MM.1S (cell line): ENCODE data around the gene LMF1.

Experiments
- DNase-seq: peaks from one replicate; pipeline ENCODE4 v3.0.0-alpha.2; 2015
- H2AFZ ChIP-seq: fragments of 300-600 bp; sonication (generic); 2 replicates; pipeline ENCODE4 v1.6.0; 2016; ENCODE audit warnings: antibody characterized with exemption, low read length
- H3F3A ChIP-seq: fragments of 300-600 bp; sonication (generic); 2 replicates; pipeline ENCODE4 v1.6.1; 2016; ENCODE audit warnings: mild to moderate bottlenecking, antibody characterized with exemption, low read length, moderate library complexity, mixed read lengths; ENCODE audit not compliant: insufficient read depth
- H3K27ac ChIP-seq: fragments of 300-600 bp; sonication (generic); 2 replicates; pipeline ENCODE4 v1.5.1; 2016; ENCODE audit warnings: mild to moderate bottlenecking, low read length
- H3K27me3 ChIP-seq: fragments of 300-600 bp; sonication (generic); replicated peaks from 2 replicates; pipeline ENCODE4 v1.6.0; 2016; ENCODE audit warnings: low read length; ENCODE audit not compliant: insufficient read depth
- H3K36me3 ChIP-seq: fragments of 300-600 bp; sonication (generic); replicated peaks from 2 replicates; pipeline ENCODE4 v1.6.1; 2016; ENCODE audit warnings: mild to moderate bottlenecking, low read length, mixed read lengths; ENCODE audit not compliant: insufficient read depth
- H3K4me1 ChIP-seq: fragments of 300-600 bp; sonication (generic); 2 replicates; pipeline ENCODE4 v1.6.1; 2016; ENCODE audit warnings: low read length, mixed read lengths
- H3K4me2 ChIP-seq: fragments of 300-600 bp; sonication (generic); 2 replicates; pipeline ENCODE4 v1.6.0; 2016; ENCODE audit warnings: low read depth, low read length
- H3K4me3 ChIP-seq: fragments of 300-600 bp; sonication (generic); 2 replicates; pipeline ENCODE4 v1.5.1; 2016; ENCODE audit warnings: low read length, mixed read lengths
- H3K79me2 ChIP-seq: fragments of 300-600 bp; sonication (generic); 2 replicates; pipeline ENCODE4 v1.6.1; 2016; ENCODE audit warnings: mixed run types, low read length, mixed read lengths
- H3K9ac ChIP-seq: fragments of 300-600 bp; sonication (generic); 2 replicates; pipeline ENCODE4 v1.6.1; 2016; ENCODE audit warnings: low read length, mixed read lengths
- H3K9me2 ChIP-seq: fragments of 300-600 bp; sonication (generic); replicated peaks from 2 replicates; pipeline ENCODE4 v1.6.1; 2016; ENCODE audit warnings: mild to moderate bottlenecking, low read length, mixed read lengths; ENCODE audit not compliant: insufficient read depth
- H3K9me3 ChIP-seq: fragments of 300-600 bp; sonication (generic); replicated peaks from 2 replicates; pipeline ENCODE4 v1.6.1; 2016; ENCODE audit warnings: mild to moderate bottlenecking, low read length, mixed read lengths; ENCODE audit not compliant: insufficient read depth
- H4K20me1 ChIP-seq: fragments of 300-600 bp; sonication (generic); 2 replicates; pipeline ENCODE4 v1.6.1; 2016; ENCODE audit warnings: mild to moderate bottlenecking, low read length, moderate library complexity, mixed read lengths; ENCODE audit not compliant: insufficient read depth
- EZH2 ChIP-seq: fragments of 300-600 bp; sonication (generic); optimal IDR thresholded peaks from 2 replicates; pipeline ENCODE3; 2017; ENCODE audit warnings: low read depth, mild to moderate bottlenecking, antibody characterized with exemption, low read length, mixed read lengths
- EZH2phosphoT487 ChIP-seq: fragments of 300-600 bp; sonication (generic); IDR thresholded peaks from 2 replicates; pipeline ENCODE4 v1.6.1; 2018; ENCODE audit warnings: antibody characterized with exemption, low read length
- TF ChIP-seq, protein P1 (sequence below): fragments of 300-600 bp; sonication (generic); IDR thresholded peaks from 2 replicates; pipeline ENCODE4 v1.5.1; 2016; ENCODE audit warnings: antibody characterized with exemption, low read length, mixed read lengths

Gene LMF1

GRCh38 chr16:853981-854807 lies 116.6 kb downstream of the LMF1 start:
- Histone ChIP-seq H2AFZ (no peak overlapping the region), H3K4me2 (no peak overlapping the region), H3F3A (no peaks in the 10 kb centered on the region), H3K9me2 (no peaks in the 10 kb centered on the region), H3K36me3 (no peaks in the 10 kb centered on the region), H3K4me3 (no peak overlapping the region), H3K9me3 (no peaks in the 10 kb centered on the region), H3K9ac (no peak overlapping the region), H3K4me1 (no peaks in the 10 kb centered on the region), H3K79me2 (no peaks in the 10 kb centered on the region), H3K27ac (no peak overlapping the region), H4K20me1 (no peaks in the 10 kb centered on the region), H3K27me3 (peaks cover 75% of the 10 kb centered on the region)
- TF ChIP-seq EZH2 (no peak), EZH2phosphoT487 (no peak)
- TF ChIP-seq, protein P1, sequence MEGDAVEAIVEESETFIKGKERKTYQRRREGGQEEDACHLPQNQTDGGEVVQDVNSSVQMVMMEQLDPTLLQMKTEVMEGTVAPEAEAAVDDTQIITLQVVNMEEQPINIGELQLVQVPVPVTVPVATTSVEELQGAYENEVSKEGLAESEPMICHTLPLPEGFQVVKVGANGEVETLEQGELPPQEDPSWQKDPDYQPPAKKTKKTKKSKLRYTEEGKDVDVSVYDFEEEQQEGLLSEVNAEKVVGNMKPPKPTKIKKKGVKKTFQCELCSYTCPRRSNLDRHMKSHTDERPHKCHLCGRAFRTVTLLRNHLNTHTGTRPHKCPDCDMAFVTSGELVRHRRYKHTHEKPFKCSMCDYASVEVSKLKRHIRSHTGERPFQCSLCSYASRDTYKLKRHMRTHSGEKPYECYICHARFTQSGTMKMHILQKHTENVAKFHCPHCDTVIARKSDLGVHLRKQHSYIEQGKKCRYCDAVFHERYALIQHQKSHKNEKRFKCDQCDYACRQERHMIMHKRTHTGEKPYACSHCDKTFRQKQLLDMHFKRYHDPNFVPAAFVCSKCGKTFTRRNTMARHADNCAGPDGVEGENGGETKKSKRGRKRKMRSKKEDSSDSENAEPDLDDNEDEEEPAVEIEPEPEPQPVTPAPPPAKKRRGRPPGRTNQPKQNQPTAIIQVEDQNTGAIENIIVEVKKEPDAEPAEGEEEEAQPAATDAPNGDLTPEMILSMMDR: no peak
- no peak for DNase-seq

GRCh38 chr16:853306-853705 lies 117.5 kb downstream of the LMF1 start:
- no peak for DNase-seq
- no peak overlapping the region for H3K27ac ChIP-seq
- H4K20me1 ChIP-seq: no peaks in the 10 kb centered on the region
- H3K79me2 ChIP-seq: no peaks in the 10 kb centered on the region
- no peak overlapping the region for H3K4me3 ChIP-seq
- no peaks in the 10 kb centered on the region for H3K9me3 ChIP-seq
- no peak overlapping the region for H2AFZ ChIP-seq
- no peaks in the 10 kb centered on the region for H3K9me2 ChIP-seq
- TF ChIP-seq, protein P1: no peak
- TF ChIP-seq EZH2phosphoT487: no peak
- no peak for TF ChIP-seq EZH2
- H3K4me1 ChIP-seq: no peaks in the 10 kb centered on the region
- H3K36me3 ChIP-seq: no peaks in the 10 kb centered on the region
- peaks cover 84% of the 10 kb centered on the region for H3K27me3 ChIP-seq
- no peak overlapping the region for H3K9ac ChIP-seq
- H3F3A ChIP-seq: no peaks in the 10 kb centered on the region
- H3K4me2 ChIP-seq: no peak overlapping the region

GRCh38 chr16:852451-853185 lies 118.2 kb downstream of the LMF1 start:
- H3K9me3 ChIP-seq: no peaks in the 10 kb centered on the region
- no peak overlapping the region for H3K4me3 ChIP-seq
- DNase-seq: no peak
- H2AFZ ChIP-seq: no peak overlapping the region
- peaks cover 91% of the 10 kb centered on the region for H3K27me3 ChIP-seq
- no peaks in the 10 kb centered on the region for H3K36me3 ChIP-seq
- H3K4me2 ChIP-seq: no peak overlapping the region
- no peaks in the 10 kb centered on the region for H4K20me1 ChIP-seq
- no peaks in the 10 kb centered on the region for H3F3A ChIP-seq
- no peak overlapping the region for H3K9ac ChIP-seq
- H3K9me2 ChIP-seq: no peaks in the 10 kb centered on the region
- TF ChIP-seq EZH2phosphoT487: no peak
- TF ChIP-seq, protein P1: no peak
- TF ChIP-seq EZH2: no peak
- no peak overlapping the region for H3K27ac ChIP-seq
- no peaks in the 10 kb centered on the region for H3K79me2 ChIP-seq
- no peaks in the 10 kb centered on the region for H3K4me1 ChIP-seq
